Measurements from ENCODE around the gene ARID4B.

- no peak for TF ChIP-seq CTCF (conservative IDR thresholded peaks at IDR 0.05; ENCODE audit: low read depth, low read length)
- no peak for TF ChIP-seq EZH2 (IDR thresholded peaks at IDR 0.05; ENCODE audit: low read length, unreplicated experiment)
Measured at GRCh38 chr1:235336903-235337302, 8.9 kb upstream of the ARID4B start.
